H9 (cell line): ENCODE results near the gene MPV17L2. TPM values are rescaled to one million over a fixed set of nuclear protein-coding genes. Genes with fewer than 3 reads are reported as not detected.

Experiments
- DNase-seq: peaks from one replicate; pipeline ENCODE4 v3.0.0-alpha.2; 2017
- H2AFZ ChIP-seq: one replicate; pipeline ENCODE4 v1.6.1; 2013; ENCODE audit warnings: mild to moderate bottlenecking, low read length, control low read depth, moderate library complexity
- H2AK5ac ChIP-seq: 2 replicates; pipeline ENCODE4 v1.6.1; 2013; ENCODE audit warnings: low read length, control low read depth, mixed read lengths; ENCODE audit not compliant: insufficient read length
- H2BK120ac ChIP-seq: one replicate; pipeline ENCODE4 v1.6.1; 2013; ENCODE audit warnings: low read depth, mild to moderate bottlenecking, low read length, control low read depth, inconsistent platforms; ENCODE audit not compliant: poor library complexity, severe bottlenecking
- H2BK12ac ChIP-seq: 2 replicates; pipeline ENCODE4 v1.6.1; 2013; ENCODE audit warnings: low read length, control low read depth, mixed read lengths, low read depth; ENCODE audit not compliant: insufficient read length
- H2BK15ac ChIP-seq: 2 replicates; pipeline ENCODE4 v1.6.1; 2013; ENCODE audit warnings: low read depth, low read length, control low read depth
- H2BK20ac ChIP-seq: one replicate; pipeline ENCODE4 v1.6.1; 2013; ENCODE audit warnings: low read depth, mild to moderate bottlenecking, low read length, control low read depth, inconsistent platforms; ENCODE audit not compliant: poor library complexity, severe bottlenecking
- H2BK5ac ChIP-seq: 2 replicates; pipeline ENCODE4 v1.6.1; 2013; ENCODE audit warnings: low read length, control low read depth, mixed read lengths; ENCODE audit not compliant: insufficient read length
- H3K14ac ChIP-seq: 2 replicates; pipeline ENCODE4 v1.6.1; 2013; ENCODE audit warnings: low read length, control low read depth; ENCODE audit not compliant: insufficient read depth
- H3K18ac ChIP-seq: 2 replicates; pipeline ENCODE4 v1.6.1; 2013; ENCODE audit warnings: low read depth, mild to moderate bottlenecking, mixed read lengths, low read length, control low read depth; ENCODE audit not compliant: insufficient read length
- H3K23ac ChIP-seq: 2 replicates; pipeline ENCODE4 v1.6.1; 2013; ENCODE audit warnings: low read length, control low read depth, mixed read lengths, low read depth; ENCODE audit not compliant: insufficient read length
- H3K23me2 ChIP-seq: 2 replicates; pipeline ENCODE4 v1.6.1; 2013; ENCODE audit warnings: low read depth, mild to moderate bottlenecking, mixed read lengths, low read length, control low read depth; ENCODE audit not compliant: insufficient read length, poor library complexity, severe bottlenecking
- H3K27ac ChIP-seq: 2 replicates; pipeline ENCODE4 v1.5.1; 2013; ENCODE audit warnings: low read length, control low read depth, mixed read lengths, low read depth; ENCODE audit not compliant: insufficient read length
- H3K27me3 ChIP-seq: 2 replicates; pipeline ENCODE4 v1.6.1; 2013; ENCODE audit warnings: low read length, control low read depth, inconsistent platforms; ENCODE audit not compliant: insufficient read depth
- H3K4ac ChIP-seq: 2 replicates; pipeline ENCODE4 v1.6.1; 2013; ENCODE audit warnings: low read depth, mild to moderate bottlenecking, control low read depth, inconsistent platforms, low read length, moderate library complexity
- H3K4me1 ChIP-seq: 2 replicates; pipeline ENCODE4 v1.6.1; 2013; ENCODE audit warnings: low read length, control low read depth, inconsistent platforms; ENCODE audit not compliant: insufficient read depth
- H3K4me2 ChIP-seq: 2 replicates; pipeline ENCODE4 v1.6.1; 2013; ENCODE audit warnings: low read length, control low read depth, mixed read lengths; ENCODE audit not compliant: insufficient read length, insufficient read depth
- H3K56ac ChIP-seq: 2 replicates; pipeline ENCODE4 v1.6.1; 2013; ENCODE audit warnings: low read depth, mild to moderate bottlenecking, mixed read lengths, low read length, control low read depth; ENCODE audit not compliant: insufficient read length
- H3K79me1 ChIP-seq: 2 replicates; pipeline ENCODE4 v1.6.1; 2013; ENCODE audit warnings: low read depth, mild to moderate bottlenecking, moderate library complexity, low read length, control low read depth, inconsistent platforms; ENCODE audit not compliant: insufficient read depth, poor library complexity, severe bottlenecking
- H3K79me2 ChIP-seq: 2 replicates; pipeline ENCODE4 v1.6.1; 2013; ENCODE audit warnings: low read length, control low read depth, inconsistent platforms; ENCODE audit not compliant: insufficient read depth
- H3K9ac ChIP-seq: 2 replicates; pipeline ENCODE4 v1.6.1; 2013; ENCODE audit warnings: low read length, control low read depth, mixed read lengths; ENCODE audit not compliant: insufficient read length; ENCODE audit errors: extremely low read depth
- H3K9me3 ChIP-seq: one replicate; pipeline ENCODE4 v1.6.1; 2013; ENCODE audit warnings: low read depth, low read length, inconsistent platforms; ENCODE audit not compliant: control insufficient read depth
- H3T11ph ChIP-seq: one replicate; pipeline ENCODE4 v1.6.1; 2013; ENCODE audit warnings: mild to moderate bottlenecking, low read length, control low read depth, inconsistent platforms
- H4K20me1 ChIP-seq: one replicate; pipeline ENCODE4 v1.6.1; 2013; ENCODE audit not compliant: control insufficient read depth, insufficient read length, insufficient read depth
- H4K5ac ChIP-seq: 2 replicates; pipeline ENCODE4 v1.6.1; 2013; ENCODE audit warnings: low read depth, mild to moderate bottlenecking, mixed read lengths, low read length, control low read depth; ENCODE audit not compliant: insufficient read length
- H4K8ac ChIP-seq: replicated peaks from 2 replicates; pipeline ENCODE4 v1.6.1; 2013; ENCODE audit warnings: low read length, control low read depth, mixed read lengths, low read depth; ENCODE audit not compliant: insufficient read length
- H4K91ac ChIP-seq: 2 replicates; pipeline ENCODE4 v1.6.1; 2013; ENCODE audit warnings: low read depth, mild to moderate bottlenecking, moderate library complexity, mixed read lengths, low read length, control low read depth; ENCODE audit not compliant: insufficient read length
- H3K27ac Mint-ChIP-seq, 3 experiments: 2 replicates in 2 of 3; 3 replicates in 1 of 3; pipeline ENCODE4 v1.8.0; 2020 to 2021; ENCODE audit warnings: mixed read lengths in 3 of 3, mild to moderate bottlenecking in 1 of 3, moderate library complexity in 1 of 3
- H3K27me3 Mint-ChIP-seq: 2 replicates; pipeline ENCODE4 v1.8.0; 2021; ENCODE audit warnings: low read depth, mild to moderate bottlenecking, moderate library complexity, mixed read lengths
- H3K36me3 Mint-ChIP-seq, 3 experiments: 2 replicates in 2 of 3; 3 replicates in 1 of 3; pipeline ENCODE4 v1.8.0; 2020 to 2021; ENCODE audit warnings: low read depth in 3 of 3, mixed read lengths in 3 of 3; ENCODE audit not compliant: insufficient read depth in 1 of 3
- H3K4me1 Mint-ChIP-seq, 2 experiments: 2 replicates each; pipeline ENCODE4 v1.8.0; 2020; ENCODE audit warnings: mixed read lengths in 2 of 2
- H3K4me3 Mint-ChIP-seq, 2 experiments: 2 replicates in 1 of 2; 3 replicates in 1 of 2; pipeline ENCODE4 v1.8.0; 2020 to 2021; ENCODE audit warnings: mild to moderate bottlenecking in 2 of 2, mixed read lengths in 2 of 2, moderate library complexity in 1 of 2
- H3K9me3 Mint-ChIP-seq, 2 experiments: 2 replicates in 1 of 2; 3 replicates in 1 of 2; pipeline ENCODE4 v1.8.0; 2020; ENCODE audit warnings: mild to moderate bottlenecking in 2 of 2, mixed read lengths in 2 of 2, moderate library complexity in 1 of 2
- WGBS: extraction: QIAGEN DNeasy Blood & Tissue Kit; methylation state at CpG from one replicate; pipeline ENCODE4 v1.1.7; 2013; ENCODE audit warnings: missing lambda C conversion rate, low lambda C conversion rate, mixed read lengths; ENCODE audit not compliant: insufficient read length; ENCODE audit errors: extremely low coverage; 5-methylcytosine and 5-hydroxymethylcytosine counted together
- total RNA-seq: library from RNA; stranded (reverse); gene quantifications from 2 replicates; pipeline ENCODE4 v1.2.1, GENCODE V29; 2021
- TF ChIP-seq, protein P1 (sequence below): fragments of 200-600 bp; sonication (generic); conservative IDR thresholded peaks from 3 replicates; pipeline ENCODE4 v1.8.0; 2021; ENCODE audit warnings: antibody characterized with exemption, mild to moderate bottlenecking

MPV17L2 gene
- total RNA-seq, 1 experiment from 2014 or later: 26.4 TPM

DNA sequence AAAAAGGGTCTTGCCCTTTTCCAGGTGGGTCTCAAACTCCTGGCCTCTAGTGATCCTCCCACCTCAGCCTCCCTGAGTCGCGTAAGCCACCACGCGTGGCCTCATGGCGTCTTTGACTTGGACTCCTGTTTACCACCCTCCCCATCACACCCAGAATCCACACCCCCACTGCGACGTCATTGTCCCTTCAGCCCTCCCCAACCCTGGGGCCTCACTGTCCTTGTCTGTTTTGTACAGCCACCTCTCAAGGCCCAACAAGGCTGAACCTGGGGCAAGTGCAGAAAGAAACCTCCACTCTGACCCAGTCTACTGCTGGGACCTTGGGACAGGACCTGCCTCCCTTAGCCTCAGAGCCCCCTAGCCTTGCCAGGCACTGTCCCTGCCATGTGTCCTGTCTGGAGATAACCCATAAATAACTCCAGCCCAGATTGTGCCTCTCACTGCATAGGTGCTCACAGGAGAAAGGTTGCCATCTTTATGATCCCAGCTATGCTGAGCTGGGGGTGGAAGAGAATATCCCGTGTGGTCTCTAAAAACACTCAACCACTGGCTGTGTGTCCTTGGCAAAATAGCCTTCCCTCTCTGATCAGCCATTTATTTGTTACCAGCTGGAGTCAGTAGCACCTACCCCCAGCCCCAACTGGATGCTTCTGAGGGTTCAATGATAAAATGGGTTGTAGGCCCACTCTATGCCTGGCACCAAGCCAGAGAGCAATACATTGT is 21.3 kb upstream of the MPV17L2 start:
- TF ChIP-seq, protein P1, sequence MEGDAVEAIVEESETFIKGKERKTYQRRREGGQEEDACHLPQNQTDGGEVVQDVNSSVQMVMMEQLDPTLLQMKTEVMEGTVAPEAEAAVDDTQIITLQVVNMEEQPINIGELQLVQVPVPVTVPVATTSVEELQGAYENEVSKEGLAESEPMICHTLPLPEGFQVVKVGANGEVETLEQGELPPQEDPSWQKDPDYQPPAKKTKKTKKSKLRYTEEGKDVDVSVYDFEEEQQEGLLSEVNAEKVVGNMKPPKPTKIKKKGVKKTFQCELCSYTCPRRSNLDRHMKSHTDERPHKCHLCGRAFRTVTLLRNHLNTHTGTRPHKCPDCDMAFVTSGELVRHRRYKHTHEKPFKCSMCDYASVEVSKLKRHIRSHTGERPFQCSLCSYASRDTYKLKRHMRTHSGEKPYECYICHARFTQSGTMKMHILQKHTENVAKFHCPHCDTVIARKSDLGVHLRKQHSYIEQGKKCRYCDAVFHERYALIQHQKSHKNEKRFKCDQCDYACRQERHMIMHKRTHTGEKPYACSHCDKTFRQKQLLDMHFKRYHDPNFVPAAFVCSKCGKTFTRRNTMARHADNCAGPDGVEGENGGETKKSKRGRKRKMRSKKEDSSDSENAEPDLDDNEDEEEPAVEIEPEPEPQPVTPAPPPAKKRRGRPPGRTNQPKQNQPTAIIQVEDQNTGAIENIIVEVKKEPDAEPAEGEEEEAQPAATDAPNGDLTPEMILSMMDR: no peak
- Mint-ChIP-seq H3K4me1 (peaks cover 9 to 18% of the 10 kb centered on the region in 2 experiments), H3K27me3 (peaks cover 17% of the 10 kb centered on the region), H3K36me3 (peaks cover 12 to 45% (median 40%) of the 10 kb centered on the region in 3 experiments), H3K9me3 (no peaks in the 10 kb centered on the region), H3K27ac (peak overlapping the region in 1 of 3 experiments; percentile 14; a peak in 1 of 7 replicates), H3K4me3 (peak overlapping the region in 1 of 2 experiments; percentile 56; a peak in 2 of 5 replicates)
- Histone ChIP-seq H4K91ac (no peak overlapping the region), H3K79me1 (no peaks in the 10 kb centered on the region), H4K5ac (no peak overlapping the region), H3K23me2 (peaks cover 10% of the 10 kb centered on the region), H2AK5ac (no peak overlapping the region), H3K9me3 (no peaks in the 10 kb centered on the region), H3K79me2 (no peaks in the 10 kb centered on the region), H3K4me1 (no peaks in the 10 kb centered on the region; the same call in 1 of the 2 replicates), H3K27ac (no peak overlapping the region), H2BK120ac (no peak overlapping the region), H3K14ac (no peak overlapping the region), H3K18ac (no peak overlapping the region), H4K8ac (no peak overlapping the region), H3K4ac (no peak overlapping the region), H2AFZ (no peak overlapping the region), H3K27me3 (no peaks in the 10 kb centered on the region), H3K23ac (no peak overlapping the region), H3K56ac (no peak overlapping the region), H2BK20ac (no peak overlapping the region), H3T11ph (no peak overlapping the region), H2BK12ac (no peak overlapping the region), H3K9ac (no peak overlapping the region), H2BK15ac (no peak overlapping the region), H3K4me2 (no peak overlapping the region), H4K20me1 (no peaks in the 10 kb centered on the region), H2BK5ac (no peak overlapping the region)
- no CpG with 5 or more reads among the region's 8 CpGs for WGBS
- no peak for DNase-seq
